ENCODE data around the gene NDUFB3.

DNA sequence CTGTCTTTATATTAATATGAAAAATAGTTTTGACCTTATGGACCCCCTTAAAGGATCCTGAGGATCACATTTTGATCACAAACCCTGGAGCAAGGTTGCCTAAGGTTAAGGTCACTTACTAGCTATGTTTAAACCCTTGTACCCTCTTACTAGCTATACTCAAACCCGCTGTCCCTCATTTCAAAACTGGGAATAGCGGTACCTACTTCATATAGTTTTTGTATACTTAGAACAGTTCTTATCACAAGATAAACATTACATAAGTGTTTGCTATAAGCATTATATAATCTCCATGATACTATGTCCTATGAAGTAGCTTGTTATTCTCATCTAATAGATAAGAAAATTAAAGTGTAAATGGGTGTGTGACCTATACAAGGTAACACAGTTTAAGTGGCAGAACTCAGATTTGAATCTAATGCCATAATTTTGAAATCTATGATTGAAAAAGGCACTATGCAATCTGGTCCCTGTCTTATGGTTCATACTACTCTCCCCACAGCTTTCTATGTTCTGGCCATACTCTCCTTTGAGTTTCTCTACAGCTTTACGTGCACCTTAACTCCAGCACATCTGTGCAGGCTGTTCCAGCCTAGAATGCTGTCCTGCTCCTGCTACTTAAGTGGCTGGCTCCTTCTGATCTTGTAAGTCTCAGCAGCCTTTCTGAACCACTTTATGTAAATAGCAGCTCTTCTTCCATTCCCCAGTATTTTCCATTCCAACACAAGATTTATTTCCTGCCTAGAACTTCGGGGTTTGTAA, 30.8 kb upstream of the NDUFB3 start:
- no peak for TF ChIP-seq EZH2 (IDR thresholded peaks at IDR 0.05)
- no peak for TF ChIP-seq POLR2AphosphoS5 (IDR thresholded peaks at IDR 0.05; ENCODE audit: borderline replicate concordance, low read depth, low read length)
- no peak for TF ChIP-seq FOXP2 (optimal IDR thresholded peaks at IDR 0.05; ENCODE audit: control extremely low read depth, extremely low read length, insufficient read depth)
